Limb (tissue), 2 donors: ENCODE data around the gene RASA3.

Source experiments
- DNase-seq, 2 donors: peaks; one replicate each; pipeline ENCODE4 v3.0.0-alpha.2; 2016; ENCODE audit errors: extremely low spot score in 2 of 2

Gene RASA3

DNA sequence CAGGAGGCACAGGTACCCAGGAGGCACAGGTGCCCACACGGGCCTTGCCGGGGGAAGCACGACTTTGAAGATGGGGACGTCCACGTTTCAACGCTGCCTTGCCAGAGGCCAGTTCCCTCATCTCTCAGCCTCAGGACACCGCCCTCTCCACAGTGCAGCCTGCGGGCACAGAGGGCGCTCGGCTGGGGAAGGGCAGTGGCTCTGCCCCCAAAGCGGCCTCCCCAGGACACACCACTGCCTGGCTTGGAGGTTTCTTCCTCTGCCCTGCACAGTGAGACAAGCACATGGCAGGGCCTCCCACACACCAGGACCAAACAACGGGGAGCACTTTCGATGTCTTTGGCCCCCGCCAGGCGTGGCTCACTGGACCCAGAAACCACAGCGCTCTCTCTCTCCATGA is 73.0 kb downstream of the RASA3 start:
- no peak for DNase-seq

GRCh38 chr13:114058051-114058867 is 74.2 kb downstream of the RASA3 start:
- no peak for DNase-seq

GRCh38 chr13:114057166-114058050 is 75.0 kb downstream of the RASA3 start:
- DNase-seq, result no peak

DNA sequence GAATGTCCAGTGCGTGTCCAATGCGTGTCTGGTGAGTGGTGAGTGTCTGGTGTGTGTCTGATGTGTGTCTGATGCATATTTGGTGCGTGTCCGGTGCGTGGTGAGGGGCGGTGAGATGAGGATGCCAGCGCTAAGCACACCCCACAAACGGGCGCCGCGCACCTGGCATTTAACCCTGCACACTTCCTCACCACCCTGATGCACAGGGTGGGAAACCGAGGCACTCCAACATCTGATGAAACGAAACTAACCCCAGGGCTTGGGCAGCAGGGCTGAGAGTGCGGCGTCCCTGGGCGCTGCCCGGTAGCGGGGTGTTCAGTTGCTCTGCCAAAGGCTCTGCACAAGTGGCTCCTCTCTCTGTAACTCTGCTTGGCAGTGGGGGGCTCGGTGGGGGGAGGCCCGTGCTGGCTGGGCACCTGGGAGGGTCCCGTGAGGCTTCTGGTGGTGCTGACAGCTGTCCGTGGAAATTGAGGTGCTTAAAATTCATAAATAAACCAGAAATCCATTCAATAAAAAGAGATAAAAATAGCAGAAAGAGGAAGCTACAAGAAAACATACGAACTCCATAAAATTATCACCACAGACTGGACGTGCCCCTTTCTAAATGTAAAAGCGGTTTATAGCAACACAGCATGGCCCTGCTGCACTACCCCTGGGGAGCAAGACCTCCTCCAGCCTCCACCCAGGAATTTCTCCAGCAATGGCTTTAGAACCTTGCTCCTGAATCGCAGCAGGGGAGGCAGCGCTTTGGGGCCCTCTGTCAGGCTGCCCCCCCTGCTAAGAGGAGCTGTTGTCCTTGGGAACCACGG is 76.0 kb downstream of the RASA3 start:
- no peak for DNase-seq

GRCh38 chr13:114055766-114056165 is 76.7 kb downstream of the RASA3 start:
- no peak for DNase-seq

GRCh38 chr13:114054830-114055439 is 77.5 kb downstream of the RASA3 start:
- DNase-seq, result no peak

DNA sequence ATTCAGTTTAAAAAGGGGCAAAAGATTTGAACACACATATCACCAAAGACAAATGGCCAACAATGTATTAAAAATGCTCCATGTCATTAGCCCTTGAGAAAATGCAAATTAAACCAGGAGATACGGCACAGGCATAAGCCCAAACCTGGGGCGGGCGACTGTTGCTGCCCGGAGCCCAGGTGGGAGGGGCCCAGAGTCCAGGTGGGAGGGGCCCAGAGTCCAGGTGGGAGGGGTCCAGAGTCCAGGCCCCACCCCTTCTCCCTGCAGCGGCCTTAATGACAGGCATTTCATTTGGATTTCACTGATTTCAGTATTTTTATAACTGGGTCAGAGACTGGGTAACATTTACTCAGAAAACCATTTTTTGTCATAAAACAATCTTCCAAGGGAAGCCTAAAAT is 78.2 kb downstream of the RASA3 start:
- no peak for DNase-seq

DNA sequence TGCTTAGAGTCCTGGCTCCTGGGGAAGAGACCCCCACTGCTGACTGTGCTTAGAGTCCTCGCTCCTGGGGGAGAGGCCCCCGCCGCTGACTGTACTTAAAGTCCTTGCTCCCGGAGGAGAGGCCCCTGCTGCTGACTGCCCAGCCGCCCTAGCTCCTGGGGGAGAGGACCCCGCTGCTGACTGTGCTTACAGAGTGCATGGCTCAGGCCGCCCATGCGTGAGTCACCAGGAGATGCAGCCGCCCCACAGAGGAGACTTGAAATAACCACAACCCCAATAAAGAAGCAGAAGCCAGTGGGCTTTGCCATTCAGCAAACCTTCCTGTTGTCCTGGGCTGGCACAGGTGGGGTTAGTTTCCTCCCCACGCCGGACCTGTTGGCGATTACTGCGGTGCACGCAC is 79.4 kb downstream of the RASA3 start:
- DNase-seq, result no peak

DNA sequence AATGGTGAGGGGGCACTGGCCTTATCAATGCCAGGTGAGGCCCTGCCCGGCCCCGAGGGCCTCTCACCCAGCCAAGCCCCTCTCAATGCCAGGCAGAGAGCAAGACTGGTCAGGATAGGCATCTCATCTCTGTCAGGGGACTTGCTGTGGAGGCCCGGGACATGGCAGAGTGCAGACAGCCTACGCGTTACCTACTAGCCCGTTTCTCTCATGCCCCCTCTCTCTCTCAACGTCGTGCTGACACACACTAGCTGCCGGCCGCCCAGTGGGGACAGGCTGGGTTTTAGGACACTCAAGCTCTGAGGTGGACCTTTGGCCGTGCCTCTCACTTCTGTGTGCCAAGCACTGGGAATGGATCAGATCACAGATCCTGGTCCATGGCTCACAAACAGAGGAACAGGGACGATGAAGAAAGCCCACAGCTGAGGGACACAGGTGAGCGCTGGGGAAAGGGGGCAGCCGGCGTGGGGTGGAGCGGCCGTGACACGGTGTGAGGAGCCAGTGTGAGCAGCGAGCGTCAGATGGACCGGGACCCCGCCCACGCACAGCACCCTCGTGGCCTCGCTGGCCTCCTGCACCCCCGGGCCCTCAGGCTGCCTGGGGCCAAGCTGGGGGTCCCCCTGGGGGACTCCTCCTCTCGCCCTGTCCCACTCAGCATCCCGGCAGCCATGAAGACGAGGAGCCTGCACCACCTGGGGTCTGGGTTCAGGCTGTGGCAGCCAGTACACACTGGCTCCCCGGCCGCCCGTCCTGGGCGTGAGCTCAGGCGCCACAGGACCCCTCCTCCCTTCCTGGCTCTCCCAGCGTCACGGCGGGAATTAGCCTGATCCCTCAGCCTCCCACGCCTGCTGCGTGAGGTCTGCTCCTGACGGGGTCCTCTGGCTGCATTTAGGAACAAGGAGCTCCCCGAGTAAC is 81.6 kb downstream of the RASA3 start:
- DNase-seq, result no peak

DNA sequence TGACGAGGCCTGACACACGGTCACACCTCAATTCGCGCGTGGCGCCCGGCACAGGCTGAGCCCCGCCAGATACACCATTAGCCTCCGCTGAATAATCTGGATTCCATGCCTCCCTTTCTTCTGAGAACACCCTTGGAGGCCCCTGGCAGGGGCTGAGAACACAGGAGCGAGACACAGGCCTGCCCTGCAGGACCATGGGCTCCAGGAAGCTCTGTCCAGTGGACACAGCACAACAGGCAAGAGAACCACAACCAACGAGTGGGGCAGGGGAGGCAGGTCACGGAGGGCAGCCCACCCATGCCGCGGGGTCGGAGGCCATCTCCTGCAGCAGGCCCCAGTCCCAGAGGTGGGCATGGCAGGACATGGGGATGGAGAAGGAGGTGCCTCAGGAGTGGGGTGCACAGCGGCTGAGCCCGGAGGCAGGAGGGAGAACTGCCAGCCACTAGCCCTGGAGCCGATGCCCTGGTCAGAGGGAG is 82.8 kb downstream of the RASA3 start:
- no peak for DNase-seq

- DNase-seq, result no peak
Observed at GRCh38 chr13:114049026-114049425, 83.4 kb downstream of the RASA3 start.

- DNase-seq, result no peak
Observed at GRCh38 chr13:114048443-114048842, 84.0 kb downstream of the RASA3 start.

DNA sequence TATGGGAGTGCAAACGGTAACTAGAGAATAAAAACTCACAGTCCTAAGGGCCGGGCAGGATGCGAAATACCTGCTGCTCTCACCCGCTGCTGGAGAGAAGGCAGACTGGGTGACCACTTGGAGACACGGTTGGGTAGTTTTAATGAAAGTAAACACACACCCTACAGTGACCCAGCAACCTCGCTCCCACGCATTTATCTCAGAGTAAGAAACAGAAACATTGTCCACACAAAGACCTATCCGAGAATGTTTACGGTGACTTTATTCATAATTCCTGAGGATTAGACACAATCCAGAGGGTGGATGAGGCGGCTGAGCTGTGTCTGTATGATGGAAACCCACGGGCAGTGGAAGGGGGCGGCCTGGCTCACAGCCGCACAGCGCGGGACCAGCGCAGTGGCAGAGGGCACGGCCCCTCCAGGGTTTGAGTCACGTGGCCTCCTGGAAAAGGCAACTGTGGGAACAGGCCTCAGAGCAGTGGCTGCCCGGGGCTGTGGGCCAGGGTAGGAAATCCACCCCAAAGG is 85.0 kb downstream of the RASA3 start:
- no peak for DNase-seq

DNA sequence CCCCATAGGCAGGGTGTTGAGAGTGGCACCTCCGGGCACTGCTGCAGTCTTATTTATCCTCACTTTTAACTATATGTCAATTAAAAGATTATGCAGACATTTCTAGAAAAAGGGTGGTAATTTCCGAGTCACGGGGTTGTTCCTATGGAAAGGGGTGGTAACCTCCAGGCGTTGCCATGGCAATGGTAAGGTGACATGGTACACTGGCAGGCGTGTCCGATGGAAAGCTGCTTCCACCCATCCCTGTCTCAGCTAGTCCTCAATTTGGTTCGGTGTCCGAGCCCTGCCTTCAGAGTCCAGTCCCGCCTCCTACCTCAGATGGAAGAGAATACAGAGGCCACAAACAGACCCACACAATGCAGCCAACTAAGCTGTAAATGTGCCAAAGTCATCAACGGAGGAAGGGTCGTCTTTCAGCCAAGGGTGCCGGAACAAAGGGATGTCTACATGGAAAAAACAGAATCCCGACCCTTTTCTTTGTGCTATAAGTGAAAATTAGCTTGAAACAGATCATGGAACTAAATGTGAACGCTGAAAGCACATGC is 85.9 kb downstream of the RASA3 start:
- no peak for DNase-seq

GRCh38 chr13:114045113-114045735 is 87.2 kb downstream of the RASA3 start:
- DNase-seq, result no peak

- DNase-seq, result no peak
Observed at GRCh38 chr13:114044486-114044885, 87.9 kb downstream of the RASA3 start.

GRCh38 chr13:114043421-114044053 is 88.9 kb downstream of the RASA3 start:
- DNase-seq, result no peak

- no peak for DNase-seq
Observed at GRCh38 chr13:114042066-114042815, 90.2 kb downstream of the RASA3 start.
